Common myeloid progenitor, CD34-positive (primary cell): Measurements from ENCODE around the gene TIGD3.

Experiments used
- CTCF ChIA-PET: fragments of 350-600 bp; sonication (Branson Sonifier 250); formaldehyde crosslinking; loops from one replicate; lab custom pipeline; 2021; ENCODE audit warnings: antibody characterized with exemption; lab: Charles Lee
- POLR2A ChIA-PET: fragments of 350-600 bp; sonication (Branson Sonifier 250); formaldehyde crosslinking; loops from one replicate; lab custom pipeline; 2021; ENCODE audit warnings: antibody characterized with exemption; lab: Charles Lee
- DNase-seq, 3 donors: peaks; one replicate each; pipeline versions ENCODE4 v3.0.0 to v3.0.0-alpha.2; 2013
- H3K27ac ChIP-seq, 2 experiments: 1 replicate in 1 of 2; 2 replicates in 1 of 2; pipeline ENCODE4 v1.7.0; 2013; ENCODE audit warnings: inconsistent platforms in 2 of 2, low read length in 2 of 2, mild to moderate bottlenecking in 2 of 2, low read depth in 1 of 2, moderate library complexity in 1 of 2; ENCODE audit not compliant: severe bottlenecking in 2 of 2, insufficient read depth in 1 of 2, poor library complexity in 1 of 2
- H3K27me3 ChIP-seq, 5 experiments: replicated peaks in 2 of 5; 1 replicate in 3 of 5; 2 replicates in 2 of 5; pipeline versions ENCODE4 v1.6.1 to v1.7.0; 2013; ENCODE audit warnings: low read length in 4 of 5, mild to moderate bottlenecking in 2 of 5, moderate library complexity in 2 of 5, inconsistent platforms in 1 of 5; ENCODE audit not compliant: insufficient read depth in 5 of 5, control insufficient read depth in 4 of 5
- H3K36me3 ChIP-seq, 4 experiments: 1 replicate in 2 of 4; 2 replicates in 2 of 4; pipeline versions ENCODE4 v1.6.1 to v1.7.0; 2013; ENCODE audit warnings: low read length in 3 of 4, control low read depth in 1 of 4, mild to moderate bottlenecking in 1 of 4; ENCODE audit not compliant: control insufficient read depth in 4 of 4, insufficient read depth in 4 of 4
- H3K4me1 ChIP-seq, 4 experiments: 1 replicate in 3 of 4; 2 replicates in 1 of 4; pipeline versions ENCODE4 v1.6.1 to v1.7.1; 2013; ENCODE audit warnings: low read length in 3 of 4, mild to moderate bottlenecking in 3 of 4, control low read depth in 1 of 4, inconsistent platforms in 1 of 4, moderate library complexity in 1 of 4; ENCODE audit not compliant: control insufficient read depth in 4 of 4, insufficient read depth in 4 of 4; ENCODE audit errors: control extremely low read depth in 1 of 4
- H3K4me3 ChIP-seq, 7 experiments: 1 replicate in 4 of 7; 2 replicates in 3 of 7; pipeline versions ENCODE4 v1.5.1 to v1.7.0; 2013; ENCODE audit warnings: mild to moderate bottlenecking in 7 of 7, low read length in 6 of 7, moderate library complexity in 6 of 7, inconsistent platforms in 2 of 7, low read depth in 2 of 7, control low read depth in 1 of 7; ENCODE audit not compliant: insufficient read depth in 4 of 7, control insufficient read depth in 1 of 7; ENCODE audit errors: extremely low read depth in 1 of 7
- H3K9me3 ChIP-seq, 5 experiments: 1 replicate in 4 of 5; 2 replicates in 1 of 5; pipeline versions ENCODE4 v1.6.1 to v1.7.1; 2013; ENCODE audit warnings: low read length in 4 of 5, mild to moderate bottlenecking in 2 of 5, inconsistent platforms in 1 of 5, low read depth in 1 of 5, moderate library complexity in 1 of 5; ENCODE audit not compliant: control insufficient read depth in 4 of 5, insufficient read depth in 2 of 5; ENCODE audit errors: control extremely low read depth in 1 of 5
- WGBS: methylation state at CpG from one replicate; pipeline ENCODE4 v1.1.5; 2013; ENCODE audit not compliant: insufficient coverage; 5-methylcytosine and 5-hydroxymethylcytosine counted together

The TIGD3 gene

GRCh38 chr11:65384301-65384889 is 29.8 kb downstream of the TIGD3 start:
- ChIA-PET POLR2A (interaction anchor here (1.1 to 5.3 kb wide), 2 partner anchors 37 to 43 kb away, joined by 5 to 51 read pairs; partner anchors contain the start of gene NEAT1), CTCF (interaction anchor here (1.0 to 7.1 kb wide), 5 partner anchors 9 to 37 kb away, joined by 3 to 85 read pairs (median 3); no protein-coding TSS in a partner anchor)
- Histone ChIP-seq H3K27me3 (no peaks in the 10 kb centered on the region), H3K36me3 (peaks cover 0 to 12% (median 1%) of the 10 kb centered on the region in 4 experiments), H3K27ac (peak overlapping the region; percentile 51 to 59), H3K4me3 (peak overlapping the region in 1 of 7 experiments; percentile 2), H3K4me1 (peaks cover 3 to 93% (median 87%) of the 10 kb centered on the region in 4 experiments), H3K9me3 (no peaks in the 10 kb centered on the region)
- DNase-seq = peak in 2 of 3 donors; percentile 32 to 38
- WGBS = 67% methylated on average over 3 of the region's 8 CpGs

GRCh38 chr11:65386307-65387140 is 32.0 kb downstream of the TIGD3 start, which contains the start of gene FRMD8:
Gene FRMD8, plus strand, starts transcription at chr11:65386637. Its CDS starts 400 bp downstream, at chr11:65387037.
- ChIA-PET POLR2A (interaction anchor here (0.6 to 1.8 kb wide), 7 partner anchors 14 to 392 kb away, joined by 3 to 8 read pairs (median 3); partner anchors contain the start of gene NEAT1), CTCF (interaction anchor here (1.2 to 2.8 kb wide), 5 partner anchors 8 to 123 kb away, joined by 4 to 24 read pairs (median 5); no protein-coding TSS in a partner anchor)
- peak; percentile 70 to 78 (median 75) for DNase-seq
- peaks cover 0 to 25% (median 9%) of the 10 kb centered on the region in 4 experiments for H3K36me3 ChIP-seq
- no peaks in the 10 kb centered on the region for H3K9me3 ChIP-seq
- H3K4me3 ChIP-seq = peak within 1 kb of the TSS; percentile 63 to 91 (median 85)
- H3K27ac ChIP-seq = peak within 1 kb of the TSS; percentile 76 to 88
- H3K4me1 ChIP-seq = peaks cover 3 to 82% (median 81%) of the 10 kb centered on the region in 4 experiments
- no peaks in the 10 kb centered on the region for H3K27me3 ChIP-seq
- WGBS = 1% methylated on average over 65 of the region's 76 CpGs

- Histone ChIP-seq H3K36me3 (peaks cover 0 to 33% (median 21%) of the 10 kb centered on the region in 4 experiments), H3K27me3 (no peaks in the 10 kb centered on the region), H3K27ac (peak overlapping the region; percentile 8 to 29), H3K4me1 (peaks cover 3 to 61% (median 59%) of the 10 kb centered on the region in 4 experiments), H3K4me3 (no peak overlapping the region), H3K9me3 (no peaks in the 10 kb centered on the region)
- ChIA-PET POLR2A (interaction anchor here (1.4 kb wide), 1 partner anchor 26 kb away, joined by 4 read pairs; no protein-coding TSS in a partner anchor), CTCF (interaction anchor here (1.0 to 2.8 kb wide), 8 partner anchors 10 to 118 kb away, joined by 3 to 24 read pairs (median 5); no protein-coding TSS in a partner anchor)
- DNase-seq = no peak
- 95% methylated on average over 4 of the region's 4 CpGs for WGBS
These were observed 34.2 kb downstream of the TIGD3 start for GRCh38 chr11:65388731-65389130.

- Histone ChIP-seq H3K4me1 (peaks cover 3 to 54% (median 52%) of the 10 kb centered on the region in 4 experiments), H3K36me3 (peaks cover 0 to 40% (median 26%) of the 10 kb centered on the region in 4 experiments), H3K9me3 (no peaks in the 10 kb centered on the region), H3K27me3 (no peaks in the 10 kb centered on the region), H3K4me3 (no peak overlapping the region), H3K27ac (peak overlapping the region; percentile 8 to 29)
- CTCF ChIA-PET = interaction anchor here (0.5 to 1.9 kb wide), 4 partner anchors 11 to 545 kb away, joined by 3 to 5 read pairs (median 5); no protein-coding TSS in a partner anchor
- peak in 2 of 3 donors; percentile 34 to 50 for DNase-seq
- 98% methylated on average over 19 of the region's 20 CpGs for WGBS
- POLR2A ChIA-PET = interaction anchor here (1.1 to 1.4 kb wide), 2 partner anchors 26 to 28 kb away, joined by 3 to 4 read pairs; no protein-coding TSS in a partner anchor
These were observed 34.9 kb downstream of the TIGD3 start for GRCh38 chr11:65389294-65389980.

- H3K36me3 ChIP-seq = peaks cover 0 to 46% (median 30%) of the 10 kb centered on the region in 4 experiments
These were observed 35.8 kb downstream of the TIGD3 start for GRCh38 chr11:65390099-65390941.

More at GRCh38 chr11:65390099-65390941, 35.8 kb downstream of the TIGD3 start:
- H3K4me1 ChIP-seq = peaks cover 3 to 45% (median 43%) of the 10 kb centered on the region in 4 experiments
- DNase-seq = no peak
- CTCF ChIA-PET = interaction anchor here (0.5 to 2.9 kb wide), 5 partner anchors 15 to 544 kb away, joined by 3 to 7 read pairs (median 3); no protein-coding TSS in a partner anchor
- POLR2A ChIA-PET = interaction anchor here (1.1 to 1.4 kb wide), 3 partner anchors 25 to 31 kb away, joined by 3 to 4 read pairs (median 3); no protein-coding TSS in a partner anchor
- peak overlapping the region in 1 of 2 experiments; percentile 29 for H3K27ac ChIP-seq
- H3K9me3 ChIP-seq = no peaks in the 10 kb centered on the region
- H3K4me3 ChIP-seq = no peak overlapping the region
- WGBS = 76% methylated on average over 19 of the region's 21 CpGs
- H3K27me3 ChIP-seq = no peaks in the 10 kb centered on the region
